HepG2 (cell line): ENCODE measurements around the gene ARFGEF2. TPM values are rescaled to one million over a fixed set of nuclear protein-coding genes. Genes with fewer than 3 reads are reported as not detected.

ENCODE experiments used
- ADNP ChIP-seq: sonication (generic); formaldehyde crosslinking; IDR thresholded peaks from 2 replicates; pipeline ENCODE4 v1.4.0; 2020; ENCODE audit warnings: missing genetic modification reagents
- ARNTL ChIP-seq: sonication (generic); formaldehyde crosslinking; IDR thresholded peaks from 2 replicates; pipeline ENCODE4 v1.4.0; 2020; ENCODE audit warnings: mild to moderate bottlenecking, missing genetic modification reagents
- BCL6 ChIP-seq: IDR thresholded peaks from 2 replicates; pipeline ENCODE4 v1.6.1; 2016; ENCODE audit warnings: missing genetic modification reagents, missing compliant biosample characterization
- CHD2 ChIP-seq: IDR thresholded peaks from 2 replicates; pipeline ENCODE4 v1.6.1; 2011; ENCODE audit warnings: low read depth, low read length, improper control_type of control experiment
- DRAP1 ChIP-seq: IDR thresholded peaks from 2 replicates; pipeline ENCODE4 v1.6.1; 2016; ENCODE audit warnings: missing genetic modification reagents, missing compliant biosample characterization
- GATAD2A ChIP-seq: IDR thresholded peaks from 2 replicates; pipeline ENCODE4 v1.6.1; 2016
- HOXA5 ChIP-seq: sonication (generic); formaldehyde crosslinking; IDR thresholded peaks from 2 replicates; pipeline ENCODE4 v1.4.0; 2020; ENCODE audit warnings: missing genetic modification reagents
- MEF2D ChIP-seq: sonication (generic); formaldehyde crosslinking; IDR thresholded peaks from 2 replicates; pipeline ENCODE4 v1.5.1; 2020; ENCODE audit warnings: mild to moderate bottlenecking, missing genetic modification reagents
- SMAD3 ChIP-seq: sonication (generic); formaldehyde crosslinking; IDR thresholded peaks from 2 replicates; pipeline ENCODE4 v1.4.0; 2020; ENCODE audit warnings: missing genetic modification reagents
- TBX2 ChIP-seq: sonication (generic); formaldehyde crosslinking; IDR thresholded peaks from 2 replicates; pipeline ENCODE4 v1.5.0; 2020; ENCODE audit warnings: missing genetic modification reagents, mild to moderate bottlenecking, borderline replicate concordance
- THRA ChIP-seq: sonication (generic); formaldehyde crosslinking; IDR thresholded peaks from 2 replicates; pipeline ENCODE4 v1.4.0; 2020; ENCODE audit warnings: missing genetic modification reagents, borderline replicate concordance
- ZBTB34 ChIP-seq: sonication (generic); formaldehyde crosslinking; IDR thresholded peaks from 2 replicates; pipeline ENCODE4 v1.8.0; 2022; ENCODE audit warnings: mild to moderate bottlenecking, missing genetic modification reagents
- ZFP41 ChIP-seq: sonication (generic); formaldehyde crosslinking; IDR thresholded peaks from 2 replicates; pipeline ENCODE4 v1.4.0; 2020; ENCODE audit warnings: mild to moderate bottlenecking, missing genetic modification reagents, borderline replicate concordance
- ZKSCAN5 ChIP-seq: sonication (generic); formaldehyde crosslinking; IDR thresholded peaks from 2 replicates; pipeline ENCODE4 v1.5.1; 2020; ENCODE audit warnings: mild to moderate bottlenecking, missing genetic modification reagents
- ZNF143 ChIP-seq: sonication (generic); formaldehyde crosslinking; IDR thresholded peaks from 2 replicates; pipeline ENCODE4 v1.4.0; 2020; ENCODE audit warnings: missing genetic modification reagents
- ZNF318 ChIP-seq: sonication (generic); formaldehyde crosslinking; IDR thresholded peaks from 2 replicates; pipeline ENCODE4 v1.4.0; 2020; ENCODE audit warnings: mild to moderate bottlenecking, missing genetic modification reagents
- ZNF367 ChIP-seq: sonication (generic); formaldehyde crosslinking; IDR thresholded peaks from 2 replicates; pipeline ENCODE4 v1.4.0; 2020; ENCODE audit warnings: missing genetic modification reagents, borderline replicate concordance
- ZNF607 ChIP-seq: sonication (generic); formaldehyde crosslinking; IDR thresholded peaks from 2 replicates; pipeline ENCODE4 v1.5.1; 2020; ENCODE audit warnings: missing genetic modification reagents, mild to moderate bottlenecking, borderline replicate concordance
- ZNF720 ChIP-seq: sonication (generic); formaldehyde crosslinking; IDR thresholded peaks from 2 replicates; pipeline ENCODE4 v1.4.0; 2020; ENCODE audit warnings: missing genetic modification reagents
- ZNF773 ChIP-seq: sonication (generic); formaldehyde crosslinking; IDR thresholded peaks from 2 replicates; pipeline ENCODE4 v1.4.0; 2020; ENCODE audit warnings: missing genetic modification reagents, borderline replicate concordance
- polyA plus RNA-seq, 8 experiments: library from polyadenylated mRNA; depleted of rRNA in 3 of 8; stranded (reverse) in 7 of 8; unstranded in 1 of 8; fragments of >200 nt; fragmentation: Illumina TruSeq in 4 of 8; extraction: Trizol in 4 of 8; gene quantifications; 2 replicates each; pipeline versions ENCODE4 v1.2.1 to v1.2.3, GENCODE V29; 2011 to 2016; ENCODE audit warnings: low read depth in 4 of 8, missing spikeins in 1 of 8, mixed read lengths in 1 of 8; ENCODE audit not compliant: insufficient read depth in 1 of 8
- total RNA-seq, 5 experiments: library from RNA; depleted of rRNA; stranded (reverse); fragments of >200 nt; fragmentation: Illumina TruSeq; extraction: Trizol; gene quantifications; 2 replicates each; pipeline ENCODE4 v1.2.3, GENCODE V29; 2016; ENCODE audit warnings: low read depth in 1 of 5

ARFGEF2 gene
- total and polyA plus RNA-seq, 2 of the 13 experiments (the other 11 are each of a cell fraction or from before 2014, with no cell fraction given), result 44.0 to 60.8 TPM

- TF ChIP-seq THRA (CRISPR knock-in tag), result peak; percentile 86; the same call in 1 of the 2 replicates
- TF ChIP-seq ZNF367 (CRISPR knock-in tag), result no peak
- 0 out of 2 replicates have a peak, but pooled peaks have one; percentile 4 for TF ChIP-seq ZNF720 (CRISPR knock-in tag)
- TF ChIP-seq ZNF143 (CRISPR knock-in tag), result no peak
- peak; percentile 81 for TF ChIP-seq DRAP1 (CRISPR knock-in tag)
- TF ChIP-seq BCL6 (CRISPR knock-in tag), result peak; percentile 97
- peak; percentile 76 for TF ChIP-seq HOXA5
- TF ChIP-seq ZKSCAN5 (CRISPR knock-in tag), result no peak
- TF ChIP-seq CHD2, result no peak
- peak; percentile 86; the same call in 1 of the 2 replicates for TF ChIP-seq MEF2D (CRISPR knock-in tag)
- peak; percentile 88; the same call in 1 of the 2 replicates for TF ChIP-seq ZNF607 (CRISPR knock-in tag)
- TF ChIP-seq ARNTL (CRISPR knock-in tag), result peak; percentile 75; the same call in 1 of the 2 replicates
- peak; percentile 92 for TF ChIP-seq TBX2
- no peak for TF ChIP-seq ZFP41 (CRISPR knock-in tag)
- no peak; the same call in 1 of the 2 replicates for TF ChIP-seq ZNF773
- TF ChIP-seq ZNF318 (CRISPR knock-in tag), result peak; percentile 41; the same call in 1 of the 2 replicates
- peak; percentile 95 for TF ChIP-seq GATAD2A
- TF ChIP-seq SMAD3, result peak; percentile 63; the same call in 1 of the 2 replicates
- no peak for TF ChIP-seq ADNP (CRISPR knock-in tag)
- TF ChIP-seq ZBTB34 (CRISPR knock-in tag), result no peak
These were observed 1.5 kb upstream of the ARFGEF2 start (continued) for GRCh38 chr20:48919882-48920526.
